HG02938 (cell line): Measurements from ENCODE around the gene ADD3.
"Not testable (repeated sequence)": the region's sequence is repeated elsewhere in the genome, so short reads cannot be mapped to it uniquely, and the experiment has no call there.

Experiments
- ATAC-seq: cut with Tn5 transposase; IDR thresholded peaks from one replicate; pipeline ENCODE4 v1.9.1; 2021; ENCODE audit warnings: mild to moderate bottlenecking, moderate library complexity; ENCODE audit not compliant: unreplicated experiment

Gene ADD3

DNA sequence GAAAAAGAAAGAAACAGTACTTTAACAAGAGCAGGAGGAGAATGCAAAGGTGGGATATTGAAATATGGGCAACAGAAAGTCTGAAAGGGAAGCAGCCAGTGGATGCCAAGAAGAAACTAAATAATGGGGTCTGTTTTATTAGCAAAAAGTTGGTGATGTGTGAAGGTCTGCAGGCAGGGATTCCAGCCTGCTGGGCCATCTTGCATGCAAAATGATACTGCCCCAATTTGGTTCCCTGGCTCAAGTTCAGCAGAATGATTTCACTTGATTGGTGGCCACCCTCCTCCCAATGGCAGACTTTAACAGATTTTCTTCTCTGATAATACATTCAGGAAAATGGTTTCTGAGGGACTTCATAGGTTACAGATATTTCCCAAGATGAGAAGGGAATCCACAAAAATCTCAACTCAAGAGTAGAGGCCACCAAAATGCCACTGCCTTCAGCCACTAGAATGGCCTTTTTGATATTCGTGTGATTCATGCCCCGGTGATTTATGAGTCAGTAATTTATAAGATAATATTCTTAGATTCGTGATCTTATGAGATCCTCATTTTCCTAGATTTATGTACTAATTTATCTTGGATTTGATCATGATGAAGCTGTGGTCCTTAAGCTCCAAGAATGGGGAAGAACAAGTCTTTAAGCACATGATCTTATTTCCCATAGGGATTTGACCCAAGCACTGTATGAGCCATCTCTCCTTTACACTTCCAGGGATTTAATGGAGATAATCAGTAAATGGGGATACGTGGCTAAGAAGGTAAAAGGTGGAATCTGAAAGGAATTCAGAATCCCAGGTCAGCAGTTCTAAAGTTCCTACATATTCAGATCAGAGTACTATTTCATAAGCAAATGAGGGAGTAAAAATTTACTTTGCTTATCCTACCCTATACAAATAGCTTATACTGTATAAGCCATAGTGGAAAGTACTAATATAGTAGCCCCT, 32.3 kb upstream of the ADD3 start:
- ATAC-seq: no peak

DNA sequence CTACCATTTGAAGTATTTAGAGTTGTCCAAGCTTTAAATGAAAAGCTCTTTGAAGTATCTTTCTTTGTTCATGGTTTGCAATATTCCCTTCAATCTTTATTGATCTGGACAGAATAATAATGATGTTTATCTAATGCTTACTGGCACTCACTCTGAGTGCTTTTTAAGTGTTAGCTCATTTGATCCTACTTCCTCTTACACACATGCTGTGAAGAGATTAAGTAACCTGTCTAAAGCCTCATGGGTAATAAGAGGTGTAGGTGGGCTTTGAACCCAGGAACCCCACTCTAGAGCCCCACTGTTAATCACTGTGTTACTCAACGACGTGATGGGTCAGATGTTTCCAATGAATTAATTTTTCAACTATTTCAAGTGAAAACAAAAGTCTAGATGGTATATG, 31.1 kb upstream of the ADD3 start:
- ATAC-seq: no peak

DNA sequence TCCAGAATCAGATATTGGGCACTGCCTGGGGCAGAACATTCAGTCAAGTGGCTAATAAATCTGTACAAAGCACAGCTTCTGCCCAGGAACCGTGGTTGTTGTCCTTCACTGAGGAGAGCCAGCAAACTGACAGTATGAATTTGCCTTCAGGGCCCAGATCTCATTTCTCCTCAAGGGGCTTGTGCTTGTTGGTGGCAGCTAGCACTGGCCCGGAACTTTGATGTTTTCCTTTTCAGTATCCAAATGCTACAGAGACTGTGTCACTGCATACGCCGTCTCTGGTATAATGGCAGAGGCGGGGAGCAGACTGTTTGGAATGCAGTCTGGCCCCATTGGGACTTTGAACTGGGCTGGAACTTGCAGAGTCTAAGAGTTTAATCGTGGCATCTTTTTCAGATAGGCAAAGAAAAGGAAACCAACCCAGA, 30.4 kb upstream of the ADD3 start:
- no peak for ATAC-seq

DNA sequence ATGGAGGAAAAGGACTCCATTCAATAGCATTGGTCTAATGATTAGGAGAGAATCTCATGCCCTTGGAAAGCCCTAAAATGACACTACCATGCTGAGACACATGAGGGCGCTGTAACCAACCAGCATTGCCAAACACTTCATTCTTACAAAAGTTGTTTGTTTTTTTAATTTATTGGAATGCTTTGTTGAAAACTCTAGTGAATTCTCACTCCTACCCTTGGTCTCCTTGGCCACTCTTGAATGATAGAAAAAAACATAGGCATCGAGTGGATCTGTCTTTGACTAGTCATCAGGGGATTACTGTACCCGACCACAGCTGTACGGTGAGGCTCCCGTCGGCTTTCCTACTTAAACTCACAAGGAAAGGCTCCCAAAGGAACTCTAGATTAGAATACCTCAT, 29.3 kb upstream of the ADD3 start:
- no peak for ATAC-seq

DNA sequence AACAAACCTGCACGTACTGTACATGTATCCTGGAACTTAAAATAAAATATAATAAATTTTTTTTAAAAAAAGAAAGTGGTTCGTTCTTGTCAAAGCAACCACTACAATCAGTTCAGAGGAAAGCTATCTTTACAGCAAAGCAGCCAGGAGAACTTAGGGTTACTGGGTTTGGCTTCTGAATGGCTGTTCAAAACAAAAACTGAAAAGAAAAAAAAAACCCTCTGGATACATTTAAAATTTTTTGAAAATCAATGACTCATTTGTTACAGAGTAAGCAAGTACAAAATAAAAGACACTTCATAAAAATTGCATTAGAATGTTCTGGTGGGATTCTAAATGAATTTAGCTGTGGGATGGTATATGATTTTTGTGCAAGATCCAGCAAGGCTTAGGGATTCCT, 28.6 kb upstream of the ADD3 start:
- ATAC-seq: no peak

DNA sequence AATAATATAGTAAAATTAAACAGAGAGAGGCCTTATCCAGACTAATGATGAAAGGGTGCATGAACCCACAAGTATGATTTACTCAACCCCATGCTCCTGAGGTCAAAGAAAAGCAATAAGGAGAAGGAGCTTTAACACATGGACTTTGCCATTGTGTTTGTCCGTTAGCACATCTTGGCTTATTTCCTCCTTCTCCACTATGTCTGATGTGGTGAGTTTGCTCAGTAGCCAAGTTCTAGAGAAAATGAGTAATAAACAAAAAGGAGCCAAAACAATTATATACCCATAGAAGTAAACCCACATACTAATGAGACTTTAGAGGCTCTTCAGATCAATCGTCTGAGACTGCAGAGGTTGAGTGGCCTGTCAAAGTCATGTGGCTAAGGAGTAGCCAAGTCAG, 26.1 kb upstream of the ADD3 start:
- ATAC-seq: no peak

DNA sequence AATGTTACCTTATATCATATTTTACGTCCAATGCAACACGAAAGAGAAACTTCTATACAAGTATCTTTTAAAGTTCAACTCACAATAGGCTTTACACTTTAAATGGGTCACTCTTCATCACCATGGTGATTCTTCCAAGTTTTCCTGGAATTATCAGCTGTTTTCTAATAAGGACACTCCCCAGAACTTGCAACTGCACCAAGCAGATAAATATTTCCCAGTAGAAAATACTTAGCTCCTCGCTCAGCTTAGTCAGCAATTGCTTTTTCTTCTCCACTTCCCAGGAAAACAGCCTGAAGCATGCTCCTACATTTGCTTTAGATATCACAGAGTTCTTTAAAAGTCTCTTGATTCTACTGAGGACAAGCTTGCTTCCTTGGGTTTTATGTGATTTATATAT, 25.7 kb upstream of the ADD3 start:
- ATAC-seq: no peak

DNA sequence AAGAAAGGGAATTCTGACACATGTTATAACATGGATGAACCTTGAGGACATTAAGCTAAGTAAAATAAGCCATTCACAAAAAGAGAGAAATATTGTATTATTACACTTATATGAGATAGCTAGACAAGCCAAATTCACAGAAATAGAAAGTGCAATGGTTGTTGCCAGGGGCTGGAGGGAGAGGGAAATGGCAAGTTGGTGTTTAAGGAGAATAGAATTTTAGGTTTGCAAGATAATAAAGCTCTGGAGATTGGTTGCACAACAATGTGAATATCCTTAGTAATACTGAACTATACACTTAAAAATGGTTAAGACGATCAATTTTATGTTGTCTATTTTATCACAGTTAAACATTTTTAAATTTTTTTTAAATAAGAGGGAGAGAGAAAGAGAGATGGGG, 25.0 kb upstream of the ADD3 start:
- ATAC-seq: no peak

DNA sequence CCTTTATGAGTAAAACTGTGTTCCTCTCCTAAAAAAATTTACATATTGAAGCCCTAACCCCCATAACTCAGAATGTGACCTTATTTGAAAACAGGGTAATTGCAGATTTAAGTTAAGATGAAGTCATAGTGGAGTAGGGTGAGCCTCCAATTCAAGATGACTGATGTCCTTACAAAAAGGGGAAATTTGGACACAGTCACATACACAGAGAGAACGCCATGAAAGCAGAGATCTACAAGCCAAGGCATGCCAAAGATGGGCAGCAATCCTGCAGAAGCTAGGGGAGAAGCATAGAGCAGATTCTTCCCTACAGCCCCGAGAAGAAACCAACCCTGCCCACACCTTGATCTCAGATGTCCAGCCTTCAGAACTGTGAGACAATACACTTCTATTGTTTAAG, 23.8 kb upstream of the ADD3 start:
- ATAC-seq: no peak

DNA sequence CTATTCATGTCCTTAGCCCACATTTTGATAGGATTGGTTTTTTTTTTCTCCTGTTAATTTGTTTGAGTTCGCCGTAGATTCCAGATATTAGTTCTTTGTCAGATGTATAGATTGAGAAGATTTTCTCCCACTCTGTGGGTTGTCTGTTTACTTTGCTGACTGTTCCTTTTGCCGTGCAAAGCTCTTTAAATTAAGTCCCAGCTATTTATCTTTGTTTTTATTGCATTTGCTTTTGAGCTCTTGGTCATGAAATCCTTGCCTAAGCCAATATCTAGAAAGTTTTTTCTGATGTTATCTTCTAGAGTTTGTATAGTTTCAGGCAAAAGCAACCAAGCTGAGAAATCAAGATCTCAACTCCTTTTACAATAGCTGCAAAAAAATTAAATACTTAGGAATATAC, 22.0 kb upstream of the ADD3 start:
- ATAC-seq: not testable (repeated sequence)

DNA sequence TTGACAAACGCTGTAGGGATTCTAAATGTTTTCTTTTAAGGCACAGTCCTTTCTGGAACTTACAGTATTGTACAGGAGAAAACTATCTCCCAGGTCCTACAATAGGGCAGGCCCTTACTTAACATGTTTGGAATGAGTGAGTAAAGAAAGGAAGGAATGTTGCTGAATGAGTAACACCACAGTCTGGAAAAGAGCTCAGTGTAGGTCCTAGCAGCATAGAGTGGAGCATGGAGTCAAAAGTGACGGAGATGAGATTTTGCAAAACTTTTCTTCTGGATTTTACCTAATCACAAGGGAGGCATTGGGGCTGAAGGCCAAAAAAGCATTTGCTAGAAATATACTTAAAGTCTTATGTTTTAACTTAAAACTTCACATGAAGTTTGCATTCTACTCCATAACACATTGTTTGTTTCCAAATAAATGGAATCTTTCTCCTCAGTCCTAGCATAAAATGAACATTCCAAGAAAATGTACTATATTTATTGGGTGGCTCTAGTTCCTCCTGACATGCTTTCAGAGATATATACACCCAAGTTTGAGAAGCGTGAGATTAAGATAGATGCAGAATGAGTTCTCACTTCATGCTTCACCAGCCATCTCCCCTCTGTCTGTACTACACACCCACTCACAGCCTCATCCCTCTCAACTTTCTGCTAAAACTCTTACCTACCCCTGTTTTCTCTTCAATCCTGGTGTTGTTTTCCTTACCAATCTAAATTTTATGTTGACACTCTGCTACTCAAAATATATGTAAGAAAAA, 20.2 kb upstream of the ADD3 start:
- no peak for ATAC-seq

DNA sequence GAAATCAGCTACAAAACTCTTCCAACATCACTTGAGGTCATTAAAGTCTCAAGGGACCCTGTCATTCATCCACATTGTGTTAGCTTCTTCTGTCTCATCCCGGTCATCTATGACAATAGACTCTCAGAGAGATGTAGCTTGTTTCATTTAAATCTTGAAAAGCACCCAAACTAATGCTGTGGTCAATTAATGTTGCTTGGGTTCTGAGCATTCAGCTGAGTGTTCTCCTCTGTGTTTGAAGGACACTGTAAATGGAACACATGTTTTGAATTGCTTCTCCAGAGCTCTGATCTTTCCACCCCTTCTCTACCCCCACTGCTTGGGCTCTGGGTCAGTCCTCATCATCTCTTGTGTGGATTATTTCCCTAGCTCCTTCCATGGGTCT, 19.6 kb upstream of the ADD3 start:
- no peak for ATAC-seq

DNA sequence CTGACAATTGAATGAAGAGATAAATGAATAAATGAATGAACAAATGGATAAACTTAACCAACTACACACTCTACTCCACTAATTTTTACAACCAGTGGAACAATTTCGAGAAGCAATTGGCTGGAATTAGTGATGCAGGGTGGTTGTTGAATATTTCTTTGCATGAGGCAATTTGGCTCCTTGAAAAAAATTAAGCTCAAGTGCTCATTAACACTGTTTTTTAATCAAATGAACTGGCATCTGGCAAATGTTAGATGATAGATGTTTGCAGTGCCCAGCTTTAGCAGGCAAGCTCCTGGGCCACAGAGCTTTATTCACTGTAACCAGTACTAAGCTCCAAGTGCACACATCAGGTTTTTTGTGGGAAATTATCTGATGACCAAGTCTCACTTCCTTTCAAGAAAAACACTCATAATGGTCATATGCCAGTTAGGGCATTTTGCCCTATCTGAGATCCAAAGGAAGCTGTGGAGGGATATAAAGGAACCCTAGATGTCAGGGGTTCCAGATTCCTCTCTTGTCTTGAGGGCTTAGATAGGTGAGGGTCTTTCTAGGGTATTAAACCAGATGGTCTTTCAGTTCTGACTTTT, 16.4 kb upstream of the ADD3 start:
- ATAC-seq: no peak

DNA sequence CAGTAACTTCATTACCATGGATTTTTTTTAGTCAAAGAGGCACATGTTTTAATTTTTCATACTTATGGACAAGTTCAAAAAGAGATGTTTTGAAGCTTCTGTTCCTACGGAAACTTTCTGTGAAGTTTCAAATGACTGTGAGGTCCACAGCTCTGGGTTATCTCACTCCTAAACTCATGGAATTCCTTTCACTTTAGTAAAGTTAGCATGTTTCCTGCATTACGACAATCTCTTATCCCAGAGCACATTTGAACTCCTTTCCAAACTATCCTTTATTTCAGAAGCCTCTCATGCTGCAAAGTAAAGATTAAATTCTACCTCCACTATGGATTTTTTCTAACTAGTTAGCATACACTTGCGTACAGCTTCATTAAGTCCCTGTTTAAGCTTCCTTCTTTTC, 15.3 kb upstream of the ADD3 start:
- ATAC-seq: no peak

DNA sequence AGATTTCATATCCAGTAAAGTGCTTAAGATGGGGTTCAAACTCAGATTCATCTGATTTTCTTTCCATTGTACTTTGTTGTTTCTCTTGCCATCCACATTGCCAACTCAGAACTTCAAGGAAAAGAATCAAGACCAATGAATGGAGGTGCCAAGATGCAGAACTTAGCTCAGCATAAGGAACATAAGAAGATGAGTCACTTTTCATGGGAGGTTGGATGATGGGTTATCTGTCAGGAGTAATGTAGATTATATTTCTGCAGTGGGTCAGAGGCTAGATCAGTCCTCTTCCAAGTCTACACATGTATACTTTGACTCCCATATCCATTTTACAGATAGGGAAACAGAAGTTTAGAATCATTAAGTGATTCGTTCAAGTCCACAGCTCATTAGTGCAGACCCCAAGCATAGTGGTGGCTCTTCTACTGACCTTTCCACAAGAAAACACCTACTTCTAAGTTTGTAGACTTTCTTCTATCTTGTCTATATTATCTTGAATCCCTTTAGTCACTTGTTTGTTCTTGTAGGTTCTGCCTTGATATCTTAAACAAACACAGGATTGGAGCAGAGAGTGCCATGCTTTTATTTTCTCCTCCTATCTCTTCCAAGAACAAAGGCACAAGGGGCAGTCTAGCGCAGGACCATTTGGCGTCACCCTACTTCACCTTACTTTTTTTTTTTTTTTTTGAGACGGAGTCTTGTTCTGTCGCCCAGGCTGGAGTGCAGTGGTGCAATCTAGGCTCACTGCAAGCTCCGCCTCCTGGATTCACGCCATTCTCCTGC, 14.0 kb upstream of the ADD3 start:
- no peak for ATAC-seq

DNA sequence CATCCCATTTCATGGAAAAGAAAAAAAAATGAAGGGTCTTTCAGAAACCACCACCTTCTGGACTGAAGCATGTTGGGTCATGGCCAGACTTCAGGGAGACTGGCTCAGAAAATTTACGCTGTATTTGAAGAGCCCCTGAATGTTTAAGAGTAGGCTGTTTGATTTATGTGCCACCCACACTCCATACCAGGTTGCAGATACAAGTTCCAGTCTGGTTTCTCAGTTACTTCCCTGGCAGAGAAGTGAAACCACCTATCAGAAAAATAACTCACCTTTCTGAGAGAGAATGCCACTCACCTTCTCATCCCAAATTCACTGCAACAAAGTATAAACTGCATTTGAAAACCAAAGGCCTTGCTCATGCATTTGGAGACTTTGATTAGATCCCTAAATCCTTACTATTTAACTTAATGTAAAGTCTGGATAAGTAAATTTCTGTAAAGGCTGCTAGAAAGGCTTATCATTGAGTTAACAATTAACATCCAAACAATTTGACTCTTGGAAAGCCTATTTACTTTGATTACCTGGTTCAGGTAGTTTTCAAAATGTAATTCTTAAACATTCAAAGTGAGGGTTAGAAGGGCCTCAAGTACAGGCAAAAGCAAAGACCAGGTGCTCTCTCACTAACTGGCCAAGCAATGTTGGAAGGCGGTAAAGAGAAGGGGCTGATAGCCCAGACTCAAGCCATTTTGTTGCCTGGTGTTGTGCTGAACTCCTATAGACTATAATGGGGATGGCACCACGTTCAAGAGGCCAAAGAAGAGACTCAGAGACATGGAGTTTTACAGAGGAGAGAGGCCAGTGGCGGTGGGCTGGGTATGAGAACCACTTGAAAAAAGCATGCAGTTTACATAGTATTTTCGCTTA, 12.8 kb upstream of the ADD3 start:
- ATAC-seq: no peak

DNA sequence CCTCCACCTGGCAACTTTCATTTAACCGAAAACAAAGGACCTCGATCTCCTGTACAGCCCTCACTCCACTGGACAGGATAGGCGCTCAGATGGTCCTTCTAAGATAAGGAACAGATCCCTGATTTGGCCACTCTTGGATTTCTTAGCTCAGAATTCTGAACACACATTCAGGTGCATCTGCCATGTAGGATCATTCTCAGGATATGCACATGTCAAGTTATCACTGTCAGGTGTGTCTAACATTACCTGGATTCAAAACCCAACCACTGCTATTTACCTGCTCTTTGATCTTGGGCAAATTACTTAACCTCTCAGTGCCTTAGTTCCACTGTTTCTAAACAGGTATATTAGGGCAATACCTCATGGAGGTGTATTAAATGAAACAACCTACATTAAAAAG, 12.2 kb upstream of the ADD3 start:
- ATAC-seq: no peak

DNA sequence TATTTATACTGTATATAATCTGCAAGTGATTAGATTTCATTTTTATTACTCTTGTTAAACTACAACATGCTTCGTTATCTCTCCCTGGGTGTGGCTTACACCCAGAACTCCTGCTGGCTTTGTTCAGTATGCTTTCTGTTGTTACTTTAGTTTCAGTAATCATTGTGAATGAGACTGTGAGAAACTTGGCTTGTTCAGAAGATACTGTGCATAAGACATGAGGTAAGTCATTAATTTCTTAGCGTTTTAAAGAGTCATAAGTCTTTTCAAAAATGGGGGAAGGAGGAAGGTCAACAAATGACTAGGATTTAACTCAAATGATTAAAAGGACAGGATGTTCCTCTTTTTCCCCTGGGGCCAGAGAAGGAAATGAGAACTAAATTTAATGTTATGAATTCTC, 11.6 kb upstream of the ADD3 start:
- peak; percentile 85 for ATAC-seq

DNA sequence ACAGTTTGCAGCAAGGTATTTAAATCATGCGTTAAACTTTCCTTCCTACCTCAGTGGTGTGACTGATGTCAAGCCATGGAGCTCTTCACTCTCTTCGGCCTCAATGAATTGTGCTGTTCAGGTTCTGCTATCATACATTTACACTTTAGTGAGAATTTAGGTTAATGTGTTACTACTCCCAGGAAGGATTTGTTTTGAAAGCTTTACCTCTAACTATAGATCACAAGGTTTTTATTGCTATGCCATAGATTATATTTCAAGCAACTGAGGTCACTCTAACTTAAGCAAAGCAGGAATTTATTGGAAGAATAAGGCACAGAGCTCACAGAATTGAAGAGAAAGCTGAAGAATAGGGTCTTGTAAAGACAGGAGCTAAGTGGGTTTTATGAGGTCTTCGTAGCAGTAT, 11.0 kb upstream of the ADD3 start:
- ATAC-seq: peak; percentile 21

DNA sequence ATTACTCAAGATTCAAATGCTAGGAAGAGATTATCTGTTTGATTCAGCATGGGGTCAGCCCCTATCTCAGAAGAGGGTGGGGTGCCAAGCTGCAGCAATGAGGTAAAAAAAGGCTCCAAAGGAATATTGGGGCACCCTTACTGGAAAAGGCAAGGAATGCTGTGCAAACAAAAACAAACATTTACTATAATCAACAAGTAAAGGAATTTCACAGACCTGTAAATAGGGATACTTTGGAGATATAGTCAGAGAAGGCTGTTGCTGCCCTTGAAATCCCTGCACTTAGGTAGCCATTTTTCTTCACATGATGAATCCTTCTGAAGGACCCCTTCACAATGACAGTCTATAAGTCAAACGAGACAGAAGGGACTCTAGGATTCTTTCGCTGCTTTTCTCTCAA, 10.6 kb upstream of the ADD3 start:
- no peak for ATAC-seq
